HepG2 (cell line): ENCODE measurements around the gene TK2. TPM values are rescaled to one million over a fixed set of nuclear protein-coding genes. Genes with fewer than 3 reads are reported as not detected.

Experiments
- BRF2 ChIP-seq: sonication (generic); formaldehyde crosslinking; IDR thresholded peaks from 2 replicates; pipeline ENCODE4 v1.8.1; 2022; ENCODE audit warnings: mild to moderate bottlenecking, missing genetic modification reagents
- HNRNPLL ChIP-seq: fragments of 200-400 bp; formaldehyde crosslinking; IDR thresholded peaks from 2 replicates; pipeline ENCODE4 v1.6.1; 2017; ENCODE audit warnings: mild to moderate bottlenecking, low read depth, low read length; ENCODE audit not compliant: poor library complexity, severe bottlenecking
- ISX ChIP-seq: sonication (generic); formaldehyde crosslinking; conservative IDR thresholded peaks from 2 replicates; pipeline ENCODE4 v1.5.0; 2020; ENCODE audit warnings: missing genetic modification reagents
- KMT2B ChIP-seq: IDR thresholded peaks from 2 replicates; pipeline ENCODE4 v1.6.1; 2016; ENCODE audit warnings: missing genetic modification reagents, missing compliant biosample characterization
- RNF219 ChIP-seq: sonication (generic); formaldehyde crosslinking; IDR thresholded peaks from 2 replicates; pipeline ENCODE4 v1.5.0; 2020; ENCODE audit warnings: mild to moderate bottlenecking, missing genetic modification reagents
- TP53 ChIP-seq: sonication (generic); formaldehyde crosslinking; conservative IDR thresholded peaks from 2 replicates; pipeline ENCODE4 v1.4.0; 2020; ENCODE audit warnings: missing genetic modification reagents
- U2AF2 ChIP-seq: fragments of 200-400 bp; formaldehyde crosslinking; IDR thresholded peaks from 2 replicates; pipeline ENCODE4 v1.6.1; 2017; ENCODE audit warnings: low read depth, mild to moderate bottlenecking, low read length
- ZC3H13 ChIP-seq: sonication (generic); formaldehyde crosslinking; IDR thresholded peaks from 2 replicates; pipeline ENCODE4 v1.8.1; 2023; ENCODE audit warnings: mild to moderate bottlenecking, missing genetic modification reagents, moderate library complexity
- ZC3H4 ChIP-seq: sonication (generic); formaldehyde crosslinking; IDR thresholded peaks from 2 replicates; pipeline ENCODE4 v1.4.0; 2020; ENCODE audit warnings: missing genetic modification reagents, borderline replicate concordance
- ZFP90 ChIP-seq: sonication (generic); formaldehyde crosslinking; IDR thresholded peaks from 2 replicates; pipeline ENCODE4 v1.8.0; 2022; ENCODE audit warnings: missing genetic modification reagents, mild to moderate bottlenecking, inconsistent platforms, borderline replicate concordance
- ZMYM4 ChIP-seq: sonication (generic); formaldehyde crosslinking; IDR thresholded peaks from 2 replicates; pipeline ENCODE4 v1.8.1; 2023; ENCODE audit warnings: mild to moderate bottlenecking, missing genetic modification reagents
- ZNF142 ChIP-seq: sonication (generic); formaldehyde crosslinking; IDR thresholded peaks from 2 replicates; pipeline ENCODE4 v1.4.0; 2020; ENCODE audit warnings: missing genetic modification reagents
- ZNF530 ChIP-seq: sonication (generic); formaldehyde crosslinking; IDR thresholded peaks from 2 replicates; pipeline ENCODE4 v1.5.0; 2020; ENCODE audit warnings: low read depth, mild to moderate bottlenecking, missing genetic modification reagents
- ZNF569 ChIP-seq: sonication (generic); formaldehyde crosslinking; IDR thresholded peaks from 2 replicates; pipeline ENCODE4 v1.5.0; 2020; ENCODE audit warnings: mild to moderate bottlenecking, missing genetic modification reagents, moderate library complexity, borderline replicate concordance
- ZNF749 ChIP-seq: sonication (generic); formaldehyde crosslinking; IDR thresholded peaks from 2 replicates; pipeline ENCODE4 v1.8.0; 2022; ENCODE audit warnings: mild to moderate bottlenecking, missing genetic modification reagents, moderate library complexity, borderline replicate concordance
- polyA plus RNA-seq, 8 experiments: library from polyadenylated mRNA; depleted of rRNA in 3 of 8; stranded (reverse) in 7 of 8; unstranded in 1 of 8; fragments of >200 nt; fragmentation: Illumina TruSeq in 4 of 8; extraction: Trizol in 4 of 8; gene quantifications; 2 replicates each; pipeline versions ENCODE4 v1.2.1 to v1.2.3, GENCODE V29; 2011 to 2016; ENCODE audit warnings: low read depth in 4 of 8, missing spikeins in 1 of 8, mixed read lengths in 1 of 8; ENCODE audit not compliant: insufficient read depth in 1 of 8
- total RNA-seq, 5 experiments: library from RNA; depleted of rRNA; stranded (reverse); fragments of >200 nt; fragmentation: Illumina TruSeq; extraction: Trizol; gene quantifications; 2 replicates each; pipeline ENCODE4 v1.2.3, GENCODE V29; 2016; ENCODE audit warnings: low read depth in 1 of 5

The TK2 gene
- total and polyA plus RNA-seq, 2 of the 13 experiments (the other 11 are each of a cell fraction or from before 2014, with no cell fraction given): 18.7 to 21.0 TPM

- TF ChIP-seq ZNF142 (CRISPR knock-in tag) (no peak), ZNF749 (CRISPR knock-in tag) (no peak), ZFP90 (CRISPR knock-in tag) (no peak), U2AF2 (no peak), ZMYM4 (CRISPR knock-in tag) (no peak), BRF2 (no peak), ZC3H13 (CRISPR knock-in tag) (no peak), TP53 (no peak), ZNF530 (CRISPR knock-in tag) (no peak), ZC3H4 (CRISPR knock-in tag) (no peak), HNRNPLL (no peak), RNF219 (CRISPR knock-in tag) (0 out of 2 replicates have a peak, but pooled peaks have one; percentile 72), ISX (no peak), ZNF569 (CRISPR knock-in tag) (no peak), KMT2B (CRISPR knock-in tag) (no peak)
These were observed 47.7 kb downstream of the TK2 start (continued) for GRCh38 chr16:66502020-66502913.
